ENCODE data around the gene USP31.

DNA sequence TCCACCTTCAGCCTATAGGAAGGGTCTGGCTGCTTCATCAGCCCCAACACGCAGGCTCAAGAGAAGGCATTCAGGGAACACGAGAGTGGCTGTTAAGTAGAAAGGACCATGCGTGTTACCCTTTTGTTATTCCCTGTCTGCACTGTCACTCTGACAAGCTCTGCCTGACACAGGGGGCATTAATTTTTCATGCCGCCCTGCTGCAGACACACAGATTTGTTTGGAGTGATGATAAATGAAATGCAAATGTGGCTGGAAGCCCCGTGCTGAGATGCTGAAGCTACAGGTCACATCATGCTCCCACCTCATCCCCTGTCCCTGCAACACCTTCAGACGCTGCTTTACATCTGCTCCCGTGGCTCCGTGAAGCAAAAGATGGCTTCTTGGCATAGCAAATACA lies 97.7 kb downstream of the USP31 start:
- TF ChIP-seq, protein P1, sequence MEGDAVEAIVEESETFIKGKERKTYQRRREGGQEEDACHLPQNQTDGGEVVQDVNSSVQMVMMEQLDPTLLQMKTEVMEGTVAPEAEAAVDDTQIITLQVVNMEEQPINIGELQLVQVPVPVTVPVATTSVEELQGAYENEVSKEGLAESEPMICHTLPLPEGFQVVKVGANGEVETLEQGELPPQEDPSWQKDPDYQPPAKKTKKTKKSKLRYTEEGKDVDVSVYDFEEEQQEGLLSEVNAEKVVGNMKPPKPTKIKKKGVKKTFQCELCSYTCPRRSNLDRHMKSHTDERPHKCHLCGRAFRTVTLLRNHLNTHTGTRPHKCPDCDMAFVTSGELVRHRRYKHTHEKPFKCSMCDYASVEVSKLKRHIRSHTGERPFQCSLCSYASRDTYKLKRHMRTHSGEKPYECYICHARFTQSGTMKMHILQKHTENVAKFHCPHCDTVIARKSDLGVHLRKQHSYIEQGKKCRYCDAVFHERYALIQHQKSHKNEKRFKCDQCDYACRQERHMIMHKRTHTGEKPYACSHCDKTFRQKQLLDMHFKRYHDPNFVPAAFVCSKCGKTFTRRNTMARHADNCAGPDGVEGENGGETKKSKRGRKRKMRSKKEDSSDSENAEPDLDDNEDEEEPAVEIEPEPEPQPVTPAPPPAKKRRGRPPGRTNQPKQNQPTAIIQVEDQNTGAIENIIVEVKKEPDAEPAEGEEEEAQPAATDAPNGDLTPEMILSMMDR (IDR thresholded peaks at IDR 0.05) = no peak
- no peak for TF ChIP-seq POLR2AphosphoS5 (IDR thresholded peaks at IDR 0.05)
- no peak for TF ChIP-seq POLR2A (IDR thresholded peaks at IDR 0.05)

All from prostate gland (tissue), 2 donors.